Fibroblast of the aortic adventitia (primary cell): ENCODE measurements around the gene WSCD2. TPM values are rescaled to one million over a fixed set of nuclear protein-coding genes. Genes with fewer than 3 reads are reported as not detected.

ENCODE experiments used
- DNase-seq: peaks from one replicate; pipeline ENCODE4 v3.0.0-alpha.2; 2010; ENCODE audit warnings: low read depth
- H3K4me3 ChIP-seq: 2 replicates; pipeline ENCODE4 v1.5.1; 2011; ENCODE audit warnings: low read depth, mild to moderate bottlenecking, control low read depth, low read length, moderate library complexity
- total RNA-seq: library from RNA; depleted of rRNA; stranded (reverse); fragments of >200 nt; gene quantifications from 2 replicates; pipeline ENCODE4 v1.2.3, GENCODE V29; 2012; ENCODE audit warnings: low replicate concordance
- TF ChIP-seq, protein P1 (sequence below): IDR thresholded peaks from 2 replicates; pipeline ENCODE4 v1.5.1; 2011; ENCODE audit warnings: mild to moderate bottlenecking, low read length, control low read depth, inconsistent platforms; ENCODE audit not compliant: insufficient read depth

The WSCD2 gene
- total RNA-seq, 1 donor = not detected

DNA sequence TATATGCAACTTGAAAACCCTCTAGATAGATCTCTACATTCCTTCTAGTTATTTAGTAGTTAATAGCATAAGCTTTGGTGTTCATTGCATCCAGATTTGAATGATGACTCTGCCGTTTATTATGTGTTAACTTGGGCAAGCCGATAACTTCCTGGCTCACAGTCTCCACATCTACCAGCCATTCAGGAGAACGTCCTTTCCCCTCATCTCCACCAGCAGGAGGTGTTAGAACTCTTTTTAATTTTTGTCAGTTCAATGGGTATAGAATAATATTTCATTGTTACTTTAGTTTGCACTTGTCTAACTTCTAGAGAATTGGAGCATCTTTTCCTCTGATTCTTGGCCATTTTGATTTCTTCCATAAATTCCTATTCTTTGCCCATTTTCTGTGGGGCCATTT is 30.0 kb upstream of the WSCD2 start:
- DNase-seq = no peak
- TF ChIP-seq, protein P1, sequence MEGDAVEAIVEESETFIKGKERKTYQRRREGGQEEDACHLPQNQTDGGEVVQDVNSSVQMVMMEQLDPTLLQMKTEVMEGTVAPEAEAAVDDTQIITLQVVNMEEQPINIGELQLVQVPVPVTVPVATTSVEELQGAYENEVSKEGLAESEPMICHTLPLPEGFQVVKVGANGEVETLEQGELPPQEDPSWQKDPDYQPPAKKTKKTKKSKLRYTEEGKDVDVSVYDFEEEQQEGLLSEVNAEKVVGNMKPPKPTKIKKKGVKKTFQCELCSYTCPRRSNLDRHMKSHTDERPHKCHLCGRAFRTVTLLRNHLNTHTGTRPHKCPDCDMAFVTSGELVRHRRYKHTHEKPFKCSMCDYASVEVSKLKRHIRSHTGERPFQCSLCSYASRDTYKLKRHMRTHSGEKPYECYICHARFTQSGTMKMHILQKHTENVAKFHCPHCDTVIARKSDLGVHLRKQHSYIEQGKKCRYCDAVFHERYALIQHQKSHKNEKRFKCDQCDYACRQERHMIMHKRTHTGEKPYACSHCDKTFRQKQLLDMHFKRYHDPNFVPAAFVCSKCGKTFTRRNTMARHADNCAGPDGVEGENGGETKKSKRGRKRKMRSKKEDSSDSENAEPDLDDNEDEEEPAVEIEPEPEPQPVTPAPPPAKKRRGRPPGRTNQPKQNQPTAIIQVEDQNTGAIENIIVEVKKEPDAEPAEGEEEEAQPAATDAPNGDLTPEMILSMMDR = no peak

DNA sequence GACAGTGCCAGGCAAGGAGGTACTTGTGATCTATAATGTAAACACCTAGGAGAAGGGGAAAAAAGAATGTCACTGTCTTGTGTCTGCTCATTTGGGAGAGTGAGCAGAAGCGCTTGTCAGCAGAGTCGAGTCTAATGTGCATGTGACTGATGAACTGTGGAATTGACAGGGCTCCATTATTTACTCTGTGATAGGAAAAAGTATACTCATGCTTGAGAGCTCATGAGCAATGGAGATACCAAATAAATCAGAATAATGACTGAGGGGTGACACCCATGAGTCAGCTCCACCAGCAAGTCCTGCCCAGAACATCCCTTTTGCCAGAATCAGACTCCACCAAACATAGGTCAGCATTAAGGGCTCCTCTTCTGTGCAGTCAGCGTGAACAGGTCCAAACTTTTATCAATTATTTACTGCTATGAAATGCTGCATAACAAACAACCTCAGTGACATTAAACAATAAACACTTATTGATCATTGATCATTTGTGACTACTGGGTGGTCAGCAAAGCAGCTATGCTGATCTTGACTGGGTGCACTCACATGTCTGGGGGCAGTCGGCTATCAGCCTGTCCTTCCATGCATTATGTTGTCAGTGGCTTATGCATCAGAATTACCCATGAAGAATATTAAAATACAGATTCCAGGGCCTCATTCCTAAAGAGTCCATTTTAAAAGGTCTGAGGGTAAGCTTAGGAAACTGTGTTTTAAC is 29.2 kb upstream of the WSCD2 start:
- TF ChIP-seq, protein P1 = no peak
- DNase-seq = no peak
- H3K4me3 ChIP-seq = no peak overlapping the region

More for the DNA sequence above, 30.0 kb upstream of the WSCD2 start:
- no peak overlapping the region for H3K4me3 ChIP-seq

DNA sequence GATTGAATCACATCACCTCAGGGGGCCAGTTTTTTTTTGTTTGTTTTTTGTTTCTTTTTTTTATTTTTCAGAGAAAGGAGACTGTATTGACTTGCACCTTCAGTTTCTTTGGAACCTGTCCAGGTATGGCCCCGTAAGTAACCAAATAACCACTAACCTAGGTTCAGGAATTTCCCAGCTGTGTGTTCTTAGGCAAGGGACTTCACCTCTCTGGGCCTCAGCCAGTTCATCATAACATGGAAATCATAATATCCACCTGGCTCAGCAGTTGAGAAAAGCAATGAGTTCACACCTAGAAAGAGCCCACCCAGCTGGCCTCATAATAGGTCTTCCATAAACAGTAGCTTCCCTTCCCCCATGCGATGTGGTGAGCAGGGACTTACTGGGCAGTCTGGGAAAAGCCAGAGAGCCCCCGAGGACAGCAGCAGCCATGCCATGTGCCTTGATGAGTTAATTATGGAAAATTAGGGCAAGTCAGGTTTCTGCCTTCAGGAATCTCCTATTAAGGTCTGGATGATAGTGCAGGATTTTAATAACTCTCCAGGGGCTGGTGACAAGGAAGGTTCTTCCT is 27.4 kb upstream of the WSCD2 start:
- H3K4me3 ChIP-seq = no peak overlapping the region
- TF ChIP-seq, protein P1 = no peak
- DNase-seq = no peak

DNA sequence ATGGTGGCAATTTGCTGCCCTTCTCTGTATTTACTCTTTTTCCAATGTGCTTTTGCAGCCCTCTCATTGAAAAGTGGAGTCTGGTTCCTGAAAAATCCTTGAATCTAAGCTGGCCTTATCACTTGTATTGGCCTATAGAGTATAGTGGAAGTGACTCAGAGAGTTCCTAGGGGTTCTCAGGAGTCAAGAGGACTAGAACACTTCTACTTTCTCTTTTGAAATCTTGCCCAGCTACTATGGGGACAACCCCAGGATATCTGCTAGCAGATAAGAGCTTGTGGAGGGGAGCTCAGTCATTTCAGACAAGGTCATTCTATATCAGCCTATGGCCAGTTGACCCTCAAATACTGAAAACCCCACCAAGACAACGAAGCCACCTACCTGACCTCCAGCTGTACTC is 26.7 kb upstream of the WSCD2 start:
- TF ChIP-seq, protein P1 = no peak
- no peak for DNase-seq
- H3K4me3 ChIP-seq = no peak overlapping the region

DNA sequence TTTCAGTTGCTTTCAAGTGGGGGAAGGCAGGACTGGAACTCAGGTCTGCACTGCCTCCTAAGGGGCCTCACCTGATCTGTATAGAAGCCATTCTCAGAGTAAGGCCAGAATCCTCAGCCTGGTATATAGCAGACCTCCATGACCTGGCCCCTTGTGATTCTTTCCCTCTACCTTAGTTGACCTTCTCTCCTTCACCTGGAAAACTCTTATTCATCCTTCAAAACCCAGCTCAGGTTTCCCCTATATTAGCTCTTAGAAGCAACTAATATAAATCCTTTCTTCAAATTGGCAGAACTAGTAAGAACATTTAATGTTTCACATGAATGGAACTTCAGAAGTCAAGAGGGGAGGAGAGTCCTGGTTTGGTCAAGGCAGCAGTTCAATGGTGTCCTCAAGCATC is 26.0 kb upstream of the WSCD2 start:
- TF ChIP-seq, protein P1 = no peak
- DNase-seq = no peak
- H3K4me3 ChIP-seq = no peak overlapping the region

DNA sequence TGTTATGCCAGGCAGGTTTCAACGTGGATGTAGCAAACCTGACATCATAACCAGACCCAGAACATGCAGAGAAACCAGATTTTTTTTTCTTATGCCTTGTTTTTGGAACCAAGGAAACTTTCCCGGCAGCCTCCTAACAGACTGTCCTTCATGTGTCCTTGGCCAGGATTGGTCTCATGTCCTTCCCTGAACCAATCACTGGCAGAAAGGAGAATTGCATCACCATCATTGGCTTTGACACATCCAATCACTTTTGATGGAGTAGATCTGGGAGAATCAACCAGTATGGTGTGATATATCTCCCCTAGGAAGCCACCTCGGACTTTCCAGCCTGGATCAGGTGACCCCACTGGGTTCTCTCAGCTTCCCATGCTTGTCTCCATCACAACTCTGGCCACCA is 25.6 kb upstream of the WSCD2 start:
- no peak overlapping the region for H3K4me3 ChIP-seq
- TF ChIP-seq, protein P1 = no peak
- DNase-seq = no peak
